ENCODE data around the gene ZNF768. TPM values are rescaled to one million over a fixed set of nuclear protein-coding genes. Genes with fewer than 3 reads are reported as not detected.

Gene ZNF768
- total RNA-seq, 4 donors from 2014 or later, result 16.5 to 22.5 (median 18.6) TPM

- ATAC-seq (ENCODE audit: low FRiP score), result no peak
- no peak for DNase-seq (ENCODE audit: low spot score)
- no peak for TF ChIP-seq CTCF (IDR thresholded peaks at IDR 0.05)
These were observed 34.5 kb downstream of the ZNF768 start for GRCh38 chr16:30491744-30492308.

DNA sequence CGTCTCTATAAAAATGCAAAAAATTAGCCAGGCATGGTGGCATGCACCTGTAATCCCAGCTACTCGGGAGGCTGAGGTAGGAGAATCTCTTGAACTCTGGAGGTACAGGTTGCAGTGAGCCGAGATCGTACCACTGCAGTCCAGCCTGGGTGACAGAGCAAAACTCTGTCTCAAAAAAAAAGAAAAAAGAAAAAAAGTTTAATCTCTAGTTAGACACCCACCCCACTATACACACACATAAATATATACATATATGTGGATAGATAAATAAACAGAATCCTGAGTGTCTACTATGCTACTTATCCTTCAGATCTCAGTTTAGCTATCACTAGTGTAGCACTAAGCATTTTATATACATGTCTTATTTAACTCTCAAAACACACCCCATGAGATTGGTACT lies 35.1 kb downstream of the ZNF768 start:
- TF ChIP-seq CTCF (IDR thresholded peaks at IDR 0.05), result no peak
- ATAC-seq (ENCODE audit: low FRiP score) (no peak), DNase-seq (ENCODE audit: low spot score) (no peak)

GRCh38 chr16:30490210-30490609 lies 36.2 kb downstream of the ZNF768 start:
- TF ChIP-seq CTCF (IDR thresholded peaks at IDR 0.05), result no peak
- ATAC-seq (ENCODE audit: low FRiP score) (no peak), DNase-seq (ENCODE audit: low spot score) (no peak)

DNA sequence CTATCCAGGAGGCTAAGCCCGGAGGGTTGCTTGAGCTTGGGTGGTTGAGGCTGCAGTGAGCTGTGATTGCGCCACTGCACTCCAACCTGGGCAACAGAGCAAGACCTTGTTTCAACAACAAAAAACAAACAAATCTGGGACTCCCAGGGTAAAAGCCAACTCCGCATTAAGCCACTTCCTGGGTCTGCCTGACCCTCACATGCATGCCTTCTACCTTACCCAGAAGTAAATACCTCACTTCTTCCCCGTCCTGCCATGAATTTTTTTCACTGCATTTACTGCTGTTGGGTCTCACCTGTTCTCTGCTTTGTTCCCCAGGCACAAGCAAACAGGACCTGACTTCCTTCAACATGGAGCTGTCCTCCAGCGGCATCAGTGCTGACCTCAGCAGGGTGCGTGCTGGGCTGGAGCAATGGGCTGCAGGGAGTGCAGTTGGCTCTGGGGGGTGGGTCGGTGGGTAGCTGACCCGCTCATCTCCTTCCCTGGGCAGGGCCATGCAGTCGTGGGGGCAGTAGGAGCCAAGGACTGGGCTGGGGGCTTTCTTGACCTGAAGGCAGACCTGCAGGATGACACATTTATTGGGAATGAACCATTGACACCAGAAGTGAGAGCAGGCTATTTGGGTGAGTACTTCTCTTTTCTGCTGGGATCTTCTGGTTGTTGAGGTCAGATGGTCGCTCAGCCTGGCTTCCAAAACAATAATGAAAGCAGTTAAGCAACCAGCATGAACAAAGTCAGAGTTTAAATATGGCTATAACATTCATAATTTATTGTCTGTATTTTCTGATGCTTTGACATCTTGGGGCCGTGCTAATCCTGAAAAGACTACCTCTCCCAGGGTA lies 37.4 kb downstream of the ZNF768 start:
- no peak for TF ChIP-seq CTCF (IDR thresholded peaks at IDR 0.05)
- no peak for DNase-seq (ENCODE audit: low spot score)
- ATAC-seq (ENCODE audit: low FRiP score), result peak; percentile 54

- DNase-seq (ENCODE audit: low spot score) (no peak), ATAC-seq (ENCODE audit: low FRiP score) (no peak)
- no peak for TF ChIP-seq CTCF (IDR thresholded peaks at IDR 0.05)
These were observed 40.4 kb downstream of the ZNF768 start for GRCh38 chr16:30485818-30486436.

DNA sequence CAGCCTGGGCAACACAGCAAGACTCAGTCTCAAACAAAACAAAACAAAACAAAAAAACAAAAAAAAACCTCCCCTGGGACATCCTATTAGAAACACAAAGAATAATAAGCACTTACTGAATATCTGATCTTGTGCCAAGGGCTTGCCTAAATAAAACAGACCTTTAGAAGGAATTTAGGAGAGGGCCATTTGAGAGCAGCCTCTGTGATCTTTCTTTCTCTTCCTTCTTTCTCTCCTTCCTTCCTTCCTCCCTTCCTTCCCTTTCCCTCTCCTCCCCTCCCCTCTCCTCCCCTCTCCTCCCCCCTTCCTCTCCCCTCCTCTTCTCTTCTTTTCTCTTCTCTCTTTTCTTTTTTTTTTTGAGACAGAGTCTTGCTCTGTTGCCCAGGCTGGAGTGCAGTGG lies 41.5 kb downstream of the ZNF768 start:
- ATAC-seq (ENCODE audit: low FRiP score), result no peak
- no peak for TF ChIP-seq CTCF (IDR thresholded peaks at IDR 0.05)

More for the DNA sequence above, 41.5 kb downstream of the ZNF768 start:
- no peak for DNase-seq (ENCODE audit: low spot score)

Measured in omental fat pad (tissue), 4 donors.